NCI-H2081 (cell line): ENCODE results near the gene ELL2.

Experiments
- DNase-seq, 2 experiments: peaks; one replicate each; lab custom pipeline; 2025; lab: John Stamatoyannopoulos, UW

Gene ELL2

DNA sequence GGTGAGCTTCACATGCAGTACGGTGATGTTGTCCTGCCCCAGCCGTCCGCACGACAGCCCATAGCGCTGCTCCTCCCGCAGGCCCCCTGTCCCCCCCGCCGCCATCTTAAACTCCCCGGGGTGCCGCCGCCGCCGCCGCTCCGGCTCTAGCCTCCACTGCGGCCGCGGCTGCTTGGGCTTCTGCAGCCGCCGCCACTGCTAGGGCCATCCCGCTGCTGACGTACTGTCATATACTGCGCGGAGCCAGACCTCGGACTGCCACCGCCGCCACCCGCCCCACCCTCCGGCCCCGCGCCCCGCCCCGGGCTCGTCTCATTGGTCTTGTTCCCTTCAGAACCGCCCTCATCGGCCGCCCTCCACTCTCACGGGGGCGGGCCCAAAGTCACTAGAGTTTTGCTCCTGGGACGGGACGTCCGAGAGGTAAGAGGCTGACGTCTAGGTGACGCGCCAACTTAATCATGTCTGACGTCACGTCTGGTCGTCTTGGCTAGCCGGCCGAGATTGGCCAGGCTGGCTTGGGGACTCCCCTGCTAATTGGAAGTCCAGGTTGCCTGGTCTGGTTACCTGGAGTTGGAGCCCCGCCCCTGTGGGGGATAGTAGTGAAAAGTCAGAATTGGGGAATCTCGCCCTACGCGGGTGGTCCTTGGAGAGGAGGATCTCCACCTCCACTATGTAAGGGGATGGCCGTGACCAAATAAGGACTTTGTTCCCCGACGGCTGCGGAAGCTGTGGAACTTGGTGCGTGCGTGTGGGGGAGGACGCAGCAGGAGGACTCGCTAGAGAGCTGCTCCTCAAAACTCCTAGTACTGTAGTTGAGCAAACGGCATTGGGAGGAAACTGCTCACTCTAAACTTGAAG lies at the start of gene ELL2:
TSS of gene ELL2 (minus strand) at position 235 of the 858 bp plus-strand sequence. CDS start at position 105, 130 bp downstream.
- DNase-seq = peak; percentile 64 to 72

DNA sequence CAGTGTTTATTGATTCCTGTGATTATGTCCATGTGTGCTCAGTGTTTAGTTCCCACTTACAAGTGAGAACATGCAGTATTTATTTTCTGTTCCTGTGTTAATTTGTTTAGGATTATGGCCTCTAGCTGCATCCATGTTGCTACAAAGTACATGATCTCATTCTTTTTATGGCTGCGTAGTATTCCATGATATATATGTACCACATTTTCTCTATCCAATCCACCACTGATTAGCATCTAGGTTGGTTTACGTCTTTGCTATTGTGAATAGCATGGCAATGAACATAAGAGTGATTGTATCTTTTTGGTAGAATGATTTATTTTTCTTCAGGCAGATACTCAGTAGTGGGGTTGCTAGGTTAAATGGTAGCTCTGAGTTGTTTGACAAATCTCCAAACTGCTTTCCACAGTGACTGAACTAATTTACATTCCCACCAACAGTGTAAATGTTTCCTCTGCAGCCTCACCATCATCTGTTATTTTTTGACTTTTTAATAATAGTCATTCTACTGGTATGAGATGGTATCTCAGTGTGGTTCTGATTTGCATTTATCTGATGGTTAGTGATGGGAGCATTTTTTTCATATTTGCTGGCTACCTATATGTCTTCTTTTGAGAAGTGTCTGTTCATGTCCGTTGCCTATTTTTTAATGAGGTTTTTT lies 47.5 kb upstream of the ELL2 start:
- no peak for DNase-seq

DNA sequence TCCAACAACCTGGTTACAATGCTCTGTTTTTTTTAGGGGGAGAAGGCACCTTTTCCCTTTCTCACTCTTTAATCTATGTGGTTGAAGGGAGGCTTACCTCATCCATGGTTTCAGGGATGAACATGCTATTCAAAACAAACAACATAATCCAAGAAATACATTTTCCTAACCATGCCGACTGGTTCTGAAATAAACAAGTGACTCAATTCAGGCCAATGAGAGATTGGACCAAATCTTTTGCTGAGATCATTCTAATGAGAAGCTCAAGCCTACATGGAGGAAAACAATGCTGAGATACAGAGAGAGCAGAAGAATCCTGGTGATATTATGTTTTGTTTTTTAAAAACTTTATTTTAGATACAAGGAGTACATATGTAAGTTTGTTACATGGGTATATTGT lies 46.8 kb upstream of the ELL2 start:
- DNase-seq = no peak

GRCh38 chr5:96007051-96007450 lies 45.4 kb upstream of the ELL2 start:
- no peak for DNase-seq

GRCh38 chr5:96006291-96006690 lies 44.6 kb upstream of the ELL2 start:
- DNase-seq = no peak

DNA sequence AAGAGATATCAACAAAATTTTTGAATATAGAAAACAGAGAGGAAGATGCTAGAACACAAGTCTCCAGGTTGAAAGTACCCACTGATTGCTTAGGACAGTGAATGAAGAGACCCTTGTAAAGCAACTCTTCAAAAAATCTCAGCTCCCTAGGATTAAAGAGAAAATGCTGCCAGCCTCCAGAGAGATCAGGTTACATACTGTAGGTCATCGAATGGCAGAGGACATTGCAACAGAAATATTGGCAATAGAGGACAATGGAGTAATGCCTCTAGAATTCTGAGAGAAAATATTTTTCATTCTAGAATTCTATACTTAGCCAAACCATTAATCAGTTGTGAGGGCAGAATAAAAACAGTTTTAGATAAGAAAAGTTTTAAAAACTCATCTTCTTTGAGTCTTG lies 43.1 kb upstream of the ELL2 start:
- no peak for DNase-seq

- no peak for DNase-seq
These were observed 42.4 kb upstream of the ELL2 start for GRCh38 chr5:96004087-96004486.

- no peak for DNase-seq
These were observed 39.6 kb upstream of the ELL2 start for GRCh38 chr5:96001262-96001661.

GRCh38 chr5:96000308-96000707 lies 38.7 kb upstream of the ELL2 start:
- no peak for DNase-seq

GRCh38 chr5:95996904-95997723 lies 35.5 kb upstream of the ELL2 start:
- DNase-seq = no peak

GRCh38 chr5:95995962-95996489 lies 34.4 kb upstream of the ELL2 start:
- no peak for DNase-seq

GRCh38 chr5:95993776-95994175 lies 32.1 kb upstream of the ELL2 start:
- DNase-seq = no peak

- no peak for DNase-seq
These were observed 31.6 kb upstream of the ELL2 start for GRCh38 chr5:95993266-95993665.

GRCh38 chr5:95989283-95990048 lies 27.8 kb upstream of the ELL2 start:
- DNase-seq = peak in 1 of 2 experiments; percentile 53

DNA sequence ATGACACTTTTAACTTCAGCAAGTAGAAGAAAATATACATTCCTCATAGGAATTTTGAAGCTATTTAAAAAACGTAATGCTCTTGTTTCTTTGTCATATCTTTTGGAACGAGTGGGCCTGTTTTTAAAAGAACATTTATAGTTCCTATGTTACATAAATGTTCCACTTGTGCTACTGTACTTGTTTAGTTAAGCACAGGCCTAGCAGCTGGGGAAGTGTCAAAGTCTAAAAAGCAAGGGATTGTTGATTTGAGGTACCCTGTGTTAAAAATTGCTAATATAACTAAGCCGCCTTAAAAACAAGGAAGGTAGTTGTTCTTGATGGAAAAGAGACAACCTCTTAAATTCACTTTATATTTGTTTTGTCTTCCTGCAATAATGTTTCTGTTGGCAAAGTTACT lies 27.2 kb upstream of the ELL2 start:
- DNase-seq = no peak

GRCh38 chr5:95988094-95988493 lies 26.4 kb upstream of the ELL2 start:
- DNase-seq = no peak

DNA sequence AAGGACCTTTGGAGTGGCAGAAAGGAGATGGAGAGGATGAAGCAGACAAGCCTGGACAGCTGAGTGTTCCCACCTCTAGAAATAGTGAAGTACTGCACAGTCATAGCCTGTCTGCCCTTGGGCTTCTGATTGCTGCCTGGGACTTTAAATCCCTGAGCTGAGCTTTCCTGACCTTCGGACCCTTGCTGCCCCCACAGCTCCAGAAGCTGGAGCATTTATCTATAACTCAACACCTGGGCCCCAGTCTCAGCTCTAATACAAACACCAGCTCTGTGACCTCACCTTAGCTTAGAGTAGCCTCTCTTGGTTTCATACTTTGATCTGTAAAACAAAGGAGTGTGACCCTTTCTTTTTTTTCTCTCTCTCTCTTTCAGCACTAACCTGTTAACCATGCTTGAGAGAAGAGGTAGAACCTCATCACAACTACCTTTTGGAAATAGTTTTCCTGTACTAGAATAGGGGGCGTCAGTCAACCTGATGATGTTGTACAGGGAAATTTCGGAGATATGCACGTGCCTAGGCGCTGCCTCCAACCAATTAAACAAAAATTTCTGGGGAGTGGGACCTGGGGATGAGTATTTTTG lies 25.4 kb upstream of the ELL2 start:
- no peak for DNase-seq

DNA sequence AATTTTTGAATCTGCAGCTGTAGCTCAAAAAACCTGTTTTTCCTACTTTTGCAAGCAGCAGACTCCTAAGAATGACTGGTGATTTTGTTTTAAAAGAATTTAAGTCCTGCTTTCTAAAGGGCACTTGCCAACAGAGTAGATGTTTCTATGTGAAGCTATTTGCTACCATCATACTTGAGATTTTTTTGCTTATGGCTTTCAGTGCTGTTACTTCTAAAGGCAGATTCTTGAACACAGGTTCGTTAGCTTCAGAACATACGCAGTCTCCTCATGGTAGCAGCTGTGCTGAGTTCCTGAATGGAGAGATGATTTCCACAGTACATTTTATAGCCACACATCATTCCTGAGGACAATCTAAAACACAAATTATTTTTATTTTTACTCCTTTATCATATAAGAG lies 24.4 kb upstream of the ELL2 start:
- DNase-seq = no peak

DNA sequence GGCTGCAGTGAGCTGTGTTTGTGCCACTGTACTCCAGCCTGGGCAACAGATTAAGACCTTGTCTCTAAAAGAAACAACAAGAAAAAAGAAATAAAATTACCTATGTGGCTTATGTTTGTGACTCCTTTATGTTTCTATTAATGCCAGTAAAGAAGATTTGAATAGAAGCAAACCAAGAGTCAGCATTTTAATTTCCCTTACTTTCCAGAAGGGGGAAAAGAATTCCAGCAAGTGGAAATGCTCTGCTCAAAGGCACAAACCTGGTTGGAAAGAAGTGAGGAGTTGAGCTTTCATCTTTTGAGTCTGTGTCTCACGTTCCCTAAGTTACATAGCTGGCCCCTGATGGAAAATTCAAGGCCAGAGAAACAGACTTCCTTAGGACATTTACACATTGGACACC lies 23.6 kb upstream of the ELL2 start:
- no peak for DNase-seq

- DNase-seq = no peak
These were observed 22.8 kb upstream of the ELL2 start for GRCh38 chr5:95984287-95984938.

GRCh38 chr5:95983509-95983908 lies 21.9 kb upstream of the ELL2 start:
- no peak for DNase-seq
